ENCODE data around the gene SULF2.
A peak's percentile ranks its signal among the peaks of the same experiment; 100 is the strongest.

SULF2 gene

DNA sequence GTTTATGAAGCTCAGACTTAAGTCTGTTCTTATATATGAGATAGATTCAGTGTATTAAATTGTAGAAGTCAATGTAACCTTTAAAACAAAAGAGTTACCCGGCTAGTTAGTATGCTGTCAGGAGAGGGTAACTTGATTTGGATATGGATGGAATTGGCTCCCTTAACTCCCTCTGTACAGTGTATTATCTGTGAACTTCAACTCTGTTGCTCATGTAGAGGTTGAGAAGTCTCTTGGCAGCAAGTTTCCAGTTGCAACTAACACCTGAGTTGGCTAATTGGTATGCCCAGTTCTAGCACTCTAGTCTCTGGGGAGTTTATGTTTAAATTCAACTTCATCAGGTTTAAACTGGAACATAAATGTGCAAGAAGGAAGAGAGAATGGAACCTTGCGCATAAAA, 172.6 kb downstream of the SULF2 start:
- no peak overlapping the region for H3K4me3 ChIP-seq
- peaks cover 4 to 24% (median 8%) of the 10 kb centered on the region in 11 experiments; a peak in 11 of 22 replicates for H3K36me3 ChIP-seq
- H3K27ac ChIP-seq: no peak overlapping the region
- H4K20me1 ChIP-seq: peaks cover 0 to 97% (median 13%) of the 10 kb centered on the region in 11 experiments; a peak in 12 of 22 replicates
- peak overlapping the region in 1 of 11 experiments; percentile 8; a peak in 1 of 22 replicates for H3K4me2 ChIP-seq
- TF ChIP-seq Cebpa-rat (IDR thresholded peaks at IDR 0.05): no peak
- H3K4me1 ChIP-seq: peaks cover 21 to 60% (median 27%) of the 10 kb centered on the region in 10 experiments
- H3K27me3 ChIP-seq: no peaks in the 10 kb centered on the region
- no peak overlapping the region for H3K9ac ChIP-seq
- H3K9me3 ChIP-seq (replicated peaks in 1 of 11): no peaks in the 10 kb centered on the region

DNA sequence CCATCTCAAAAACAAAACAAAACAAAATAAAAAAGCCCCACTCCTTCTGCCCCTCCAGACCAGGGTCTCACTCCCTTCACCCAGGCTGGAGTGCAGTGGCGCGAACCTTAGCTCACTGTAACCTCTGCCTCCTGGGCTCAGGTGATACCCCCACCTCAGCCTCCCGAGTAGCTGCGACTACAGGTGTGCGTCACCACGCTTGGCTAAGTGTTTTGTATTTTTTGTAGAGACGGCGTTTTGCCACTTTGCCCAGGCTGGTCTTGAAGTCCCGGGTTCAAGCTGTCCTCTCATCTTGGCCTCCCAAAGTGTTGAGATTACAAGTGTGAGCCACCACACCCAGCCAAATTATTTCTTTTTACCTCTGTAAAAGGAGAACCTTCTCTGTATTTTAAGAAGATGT, 173.5 kb downstream of the SULF2 start:
- Histone ChIP-seq H3K27ac (0 out of 22 replicates have a peak overlapping the region, but pooled peaks of 1 of the 11 experiments have one; percentile 72), H4K20me1 (peaks cover 0 to 95% (median 13%) of the 10 kb centered on the region in 11 experiments; a peak in 12 of 22 replicates), H3K4me1 (peaks cover 29 to 69% (median 31%) of the 10 kb centered on the region in 10 experiments), H3K4me3 (no peak overlapping the region), H3K9me3 (replicated peaks in 1 of 11) (no peaks in the 10 kb centered on the region), H3K36me3 (peaks cover 4 to 17% (median 8%) of the 10 kb centered on the region in 11 experiments; a peak in 12 of 22 replicates), H3K27me3 (no peaks in the 10 kb centered on the region), H3K9ac (no peak overlapping the region), H3K4me2 (no peak overlapping the region)
- no peak for TF ChIP-seq Cebpa-rat (IDR thresholded peaks at IDR 0.05)

DNA sequence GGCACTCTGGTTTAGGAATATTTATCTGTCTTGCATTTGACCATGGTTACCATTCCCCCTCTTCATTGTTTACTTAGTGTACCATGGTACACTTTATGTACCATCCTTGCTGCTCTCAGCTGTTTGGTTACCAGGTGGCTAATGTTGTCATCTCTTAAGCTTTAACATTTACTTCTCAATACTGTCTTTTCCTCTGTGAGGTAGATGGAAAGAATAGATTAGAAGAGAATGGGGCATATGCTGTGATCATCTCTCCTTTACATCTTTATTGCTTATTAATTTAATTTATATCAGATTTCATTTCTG, 174.4 kb downstream of the SULF2 start:
- peak overlapping the region in 3 of 11 experiments; percentile 58 to 72 (median 66); a peak in 5 of 22 replicates for H3K27ac ChIP-seq
- TF ChIP-seq Cebpa-rat (IDR thresholded peaks at IDR 0.05): no peak

DNA sequence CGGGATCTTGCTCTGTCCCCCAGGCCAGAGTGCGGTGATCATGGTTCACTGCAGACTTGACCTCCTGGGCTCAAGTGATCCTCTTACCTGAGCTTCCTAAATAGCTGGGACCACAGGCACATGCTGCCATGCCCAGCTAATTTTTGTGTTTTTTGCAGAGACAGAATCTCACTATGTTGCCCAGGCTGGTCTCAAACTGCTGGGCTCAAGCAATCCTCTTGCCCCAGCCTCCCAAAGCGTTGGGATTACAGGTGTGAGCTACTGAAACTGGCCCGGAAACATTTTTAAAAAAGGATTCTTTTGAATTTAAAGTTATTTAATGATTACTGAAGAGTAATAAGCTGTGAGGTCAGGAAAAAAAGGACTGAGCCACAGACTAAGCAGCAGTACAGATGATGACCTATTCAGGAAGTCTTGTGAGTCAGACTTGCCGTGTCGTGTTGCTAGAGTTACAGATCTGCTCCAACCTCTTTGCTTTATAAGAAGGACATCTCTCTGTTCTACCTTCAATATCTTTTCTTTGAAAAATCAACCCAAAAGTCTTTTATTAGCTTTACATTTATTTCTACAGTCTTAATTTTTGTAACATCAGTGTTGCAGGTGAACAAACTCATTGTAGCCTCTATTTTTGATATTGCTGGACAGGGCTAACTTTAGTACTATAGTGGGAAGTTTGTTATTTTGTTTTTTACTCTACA, 174.9 kb downstream of the SULF2 start:
- H3K9ac ChIP-seq: peak overlapping the region in 3 of 11 experiments; percentile 7 to 57 (median 32); a peak in 5 of 22 replicates
- peak overlapping the region in 6 of 11 experiments; percentile 17 to 72 (median 48); a peak in 7 of 22 replicates for H3K27ac ChIP-seq
- H3K27me3 ChIP-seq: no peaks in the 10 kb centered on the region
- H4K20me1 ChIP-seq: peaks cover 0 to 97% (median 13%) of the 10 kb centered on the region in 11 experiments; a peak in 12 of 22 replicates
- H3K4me3 ChIP-seq: no peak overlapping the region
- TF ChIP-seq Cebpa-rat (IDR thresholded peaks at IDR 0.05): no peak
- peak overlapping the region; percentile 31 to 81 (median 58) for H3K4me2 ChIP-seq
- peaks cover 9 to 24% (median 18%) of the 10 kb centered on the region in 11 experiments; a peak in 17 of 22 replicates for H3K36me3 ChIP-seq
- H3K9me3 ChIP-seq (replicated peaks in 1 of 11): peaks cover 0 to 10% (median 4%) of the 10 kb centered on the region in 11 experiments; a peak in 3 of 22 replicates
- peaks cover 35 to 81% (median 43%) of the 10 kb centered on the region in 10 experiments for H3K4me1 ChIP-seq

More for the DNA sequence above, 174.4 kb downstream of the SULF2 start:
- H3K36me3 ChIP-seq: peaks cover 9 to 20% (median 16%) of the 10 kb centered on the region in 11 experiments; a peak in 17 of 22 replicates
- H3K4me2 ChIP-seq: peak overlapping the region; percentile 13 to 81 (median 55); a peak in 19 of 22 replicates
- peak overlapping the region in 2 of 11 experiments; percentile 32 to 57; a peak in 3 of 22 replicates for H3K9ac ChIP-seq
- H3K27me3 ChIP-seq: no peaks in the 10 kb centered on the region
- peaks cover 34 to 78% (median 39%) of the 10 kb centered on the region in 10 experiments for H3K4me1 ChIP-seq
- peaks cover 0 to 97% (median 13%) of the 10 kb centered on the region in 11 experiments; a peak in 12 of 22 replicates for H4K20me1 ChIP-seq
- no peak overlapping the region for H3K4me3 ChIP-seq
- peaks cover 0 to 7% (median 4%) of the 10 kb centered on the region in 11 experiments; a peak in 3 of 22 replicates for H3K9me3 ChIP-seq (replicated peaks in 1 of 11)

DNA sequence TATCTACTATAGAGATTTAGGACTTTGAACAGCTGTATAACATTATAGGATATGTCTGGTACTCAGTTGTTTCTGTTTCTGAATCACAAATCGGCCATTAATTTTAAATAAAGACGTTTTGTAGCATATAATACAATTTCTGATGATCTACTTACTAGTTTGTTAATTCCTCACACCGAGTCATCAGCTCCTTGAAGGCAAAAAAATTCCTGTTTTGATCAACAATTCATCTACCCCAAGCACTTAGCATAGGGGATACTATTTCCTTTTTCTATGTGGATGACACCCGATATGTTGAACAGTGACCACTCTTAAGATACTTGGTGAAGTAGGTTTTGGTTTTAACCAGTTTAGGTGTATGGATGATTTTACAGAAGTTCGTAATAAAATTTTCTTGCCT, 176.3 kb downstream of the SULF2 start:
- Histone ChIP-seq H3K4me1 (peaks cover 35 to 80% (median 55%) of the 10 kb centered on the region in 10 experiments), H3K4me2 (peak overlapping the region in 2 of 11 experiments; percentile 71 to 78; a peak in 4 of 22 replicates), H4K20me1 (peaks cover 0 to 97% (median 13%) of the 10 kb centered on the region in 11 experiments; a peak in 12 of 22 replicates)

More for the DNA sequence above, 176.3 kb downstream of the SULF2 start:
- TF ChIP-seq Cebpa-rat (IDR thresholded peaks at IDR 0.05): no peak
- H3K27me3 ChIP-seq: no peaks in the 10 kb centered on the region
- peaks cover 9 to 26% (median 18%) of the 10 kb centered on the region in 11 experiments; a peak in 17 of 22 replicates for H3K36me3 ChIP-seq
- no peak overlapping the region for H3K9ac ChIP-seq
- H3K4me3 ChIP-seq: no peak overlapping the region
- H3K27ac ChIP-seq: no peak overlapping the region
- H3K9me3 ChIP-seq (replicated peaks in 1 of 11): peaks cover 0 to 10% (median 4%) of the 10 kb centered on the region in 11 experiments; a peak in 3 of 22 replicates

All from BLaER1 treated with 17β-estradiol and CSF1 and Interleukin-3, amounts not matched to agents 10 nM and 100 nM (cell line).